Measurements from ENCODE around the gene STK11IP.

Gene STK11IP

DNA sequence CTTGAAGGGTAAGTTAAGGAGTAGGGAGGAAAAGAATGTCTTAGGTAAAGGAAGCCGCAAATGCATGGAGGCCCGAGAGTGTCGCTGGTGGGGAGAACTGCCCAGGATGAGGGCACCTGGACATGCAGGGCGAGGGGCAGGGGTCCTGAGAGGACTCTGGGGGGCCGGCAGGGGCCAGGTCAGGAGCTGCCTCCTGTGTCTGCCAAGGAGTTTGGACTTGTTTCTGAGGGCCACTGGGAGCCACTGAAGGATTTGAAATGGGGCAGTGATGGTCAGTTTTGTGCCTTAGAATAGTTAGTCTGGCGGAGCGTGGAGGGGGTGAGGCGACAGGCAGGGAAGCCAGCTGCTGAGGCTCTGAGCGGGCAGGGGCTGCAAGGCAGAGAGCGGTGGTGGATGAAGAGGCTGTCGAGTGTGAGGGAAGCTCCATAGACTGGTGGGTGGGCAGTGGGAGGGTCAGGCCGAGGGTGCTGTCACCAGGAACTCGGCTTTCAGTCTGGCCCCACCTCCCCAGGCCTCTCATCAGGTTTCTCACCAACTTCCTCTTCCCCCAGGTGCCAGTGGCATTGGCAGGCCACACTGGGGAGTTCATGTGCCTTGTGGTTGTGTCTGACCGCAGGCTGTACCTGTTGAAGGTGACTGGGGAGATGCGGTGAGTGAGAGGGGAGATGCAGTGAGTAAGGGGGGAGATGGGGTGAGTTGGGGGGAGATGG lies 15.1 kb downstream of the STK11IP start:
- no peak for TF ChIP-seq SIN3A (IDR thresholded peaks at IDR 0.05; ENCODE audit: borderline replicate concordance, insufficient read depth, low read length)
- TF ChIP-seq FOXP2 (optimal IDR thresholded peaks at IDR 0.05; ENCODE audit: borderline replicate concordance, extremely low read depth, extremely low read length, insufficient read depth), result no peak
- TF ChIP-seq TAF1 (IDR thresholded peaks at IDR 0.05; ENCODE audit: borderline replicate concordance, insufficient read depth, low read length), result no peak
- TF ChIP-seq POLR2AphosphoS5 (IDR thresholded peaks at IDR 0.05; ENCODE audit: low read depth, low read length), result no peak
- TF ChIP-seq, protein P1, sequence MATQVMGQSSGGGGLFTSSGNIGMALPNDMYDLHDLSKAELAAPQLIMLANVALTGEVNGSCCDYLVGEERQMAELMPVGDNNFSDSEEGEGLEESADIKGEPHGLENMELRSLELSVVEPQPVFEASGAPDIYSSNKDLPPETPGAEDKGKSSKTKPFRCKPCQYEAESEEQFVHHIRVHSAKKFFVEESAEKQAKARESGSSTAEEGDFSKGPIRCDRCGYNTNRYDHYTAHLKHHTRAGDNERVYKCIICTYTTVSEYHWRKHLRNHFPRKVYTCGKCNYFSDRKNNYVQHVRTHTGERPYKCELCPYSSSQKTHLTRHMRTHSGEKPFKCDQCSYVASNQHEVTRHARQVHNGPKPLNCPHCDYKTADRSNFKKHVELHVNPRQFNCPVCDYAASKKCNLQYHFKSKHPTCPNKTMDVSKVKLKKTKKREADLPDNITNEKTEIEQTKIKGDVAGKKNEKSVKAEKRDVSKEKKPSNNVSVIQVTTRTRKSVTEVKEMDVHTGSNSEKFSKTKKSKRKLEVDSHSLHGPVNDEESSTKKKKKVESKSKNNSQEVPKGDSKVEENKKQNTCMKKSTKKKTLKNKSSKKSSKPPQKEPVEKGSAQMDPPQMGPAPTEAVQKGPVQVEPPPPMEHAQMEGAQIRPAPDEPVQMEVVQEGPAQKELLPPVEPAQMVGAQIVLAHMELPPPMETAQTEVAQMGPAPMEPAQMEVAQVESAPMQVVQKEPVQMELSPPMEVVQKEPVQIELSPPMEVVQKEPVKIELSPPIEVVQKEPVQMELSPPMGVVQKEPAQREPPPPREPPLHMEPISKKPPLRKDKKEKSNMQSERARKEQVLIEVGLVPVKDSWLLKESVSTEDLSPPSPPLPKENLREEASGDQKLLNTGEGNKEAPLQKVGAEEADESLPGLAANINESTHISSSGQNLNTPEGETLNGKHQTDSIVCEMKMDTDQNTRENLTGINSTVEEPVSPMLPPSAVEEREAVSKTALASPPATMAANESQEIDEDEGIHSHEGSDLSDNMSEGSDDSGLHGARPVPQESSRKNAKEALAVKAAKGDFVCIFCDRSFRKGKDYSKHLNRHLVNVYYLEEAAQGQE (IDR thresholded peaks at IDR 0.05; ENCODE audit: insufficient read depth in 1 of 2, low read depth in 2 of 2, low read length in 2 of 2), result no peak

DNA sequence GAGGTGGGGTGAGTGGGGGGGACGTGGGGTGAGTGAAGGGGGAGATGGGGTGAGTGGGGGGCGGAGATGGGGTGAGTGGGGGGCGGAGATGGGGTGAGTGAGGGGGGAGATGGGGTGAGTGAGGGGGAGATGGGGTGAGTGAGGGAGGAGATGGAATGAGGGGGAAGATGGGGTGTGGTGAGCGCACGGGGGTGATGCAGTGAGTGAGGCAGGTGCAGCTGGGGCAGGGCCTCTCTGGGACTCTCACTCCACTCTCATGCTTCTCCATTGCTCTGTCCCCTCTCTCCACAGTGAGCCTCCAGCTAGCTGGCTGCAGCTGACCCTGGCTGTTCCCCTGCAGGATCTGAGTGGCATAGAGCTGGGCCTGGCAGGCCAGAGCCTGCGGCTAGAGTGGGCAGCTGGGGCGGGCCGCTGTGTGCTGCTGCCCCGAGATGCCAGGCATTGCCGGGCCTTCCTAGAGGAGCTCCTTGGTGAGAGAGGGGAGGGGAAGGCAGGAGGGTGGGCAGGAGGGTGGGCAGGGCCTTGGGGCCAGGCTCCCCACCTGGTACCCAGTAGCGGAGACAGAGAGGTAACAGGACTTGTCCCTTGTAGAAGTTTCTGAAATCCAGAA lies 15.9 kb downstream of the STK11IP start:
- TF ChIP-seq, protein P1 (IDR thresholded peaks at IDR 0.05; ENCODE audit: insufficient read depth in 1 of 2, low read depth in 2 of 2, low read length in 2 of 2), result no peak
- TF ChIP-seq TAF1 (IDR thresholded peaks at IDR 0.05; ENCODE audit: borderline replicate concordance, insufficient read depth, low read length), result no peak
- no peak for TF ChIP-seq POLR2AphosphoS5 (IDR thresholded peaks at IDR 0.05; ENCODE audit: low read depth, low read length)
- TF ChIP-seq SIN3A (IDR thresholded peaks at IDR 0.05; ENCODE audit: borderline replicate concordance, insufficient read depth, low read length), result no peak
- TF ChIP-seq FOXP2 (optimal IDR thresholded peaks at IDR 0.05; ENCODE audit: borderline replicate concordance, extremely low read depth, extremely low read length, insufficient read depth), result no peak

DNA sequence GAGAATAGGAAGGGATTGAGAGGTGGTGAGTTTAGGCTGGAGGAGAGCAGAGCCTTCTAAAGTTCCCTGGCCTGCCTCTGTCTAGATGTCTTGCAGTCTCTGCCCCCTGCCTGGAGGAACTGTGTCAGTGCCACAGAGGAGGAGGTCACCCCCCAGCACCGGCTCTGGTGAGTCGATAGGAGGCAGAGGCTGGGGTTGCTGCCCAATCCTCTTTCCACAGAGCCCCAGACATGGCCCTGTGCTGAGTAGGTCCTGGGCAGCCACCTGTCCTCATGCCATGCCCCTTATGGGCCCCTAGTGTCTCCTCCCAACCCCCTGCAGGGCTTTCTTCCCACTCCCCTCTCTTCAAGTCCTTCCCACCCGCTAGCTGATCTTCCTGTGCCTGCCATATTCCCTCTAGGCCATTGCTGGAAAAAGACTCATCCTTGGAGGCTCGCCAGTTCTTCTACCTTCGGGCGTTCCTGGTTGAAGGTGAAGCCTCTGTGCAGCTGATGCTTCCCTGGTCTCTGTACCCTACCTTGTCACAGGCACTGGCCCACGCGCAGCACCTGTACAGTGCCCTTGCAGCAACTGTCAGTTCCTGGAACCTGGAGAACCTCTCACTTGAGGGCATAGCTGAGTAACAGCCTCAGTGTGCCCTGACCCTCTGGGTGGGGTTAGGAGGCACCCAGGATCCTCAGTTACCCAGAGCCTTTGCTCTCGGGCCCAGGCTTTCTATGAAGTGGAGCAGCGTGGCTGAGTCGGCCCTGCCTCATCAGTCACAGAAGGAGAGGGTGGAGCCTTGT lies 16.6 kb downstream of the STK11IP start:
- TF ChIP-seq TAF1 (IDR thresholded peaks at IDR 0.05; ENCODE audit: borderline replicate concordance, insufficient read depth, low read length) (no peak), SIN3A (IDR thresholded peaks at IDR 0.05; ENCODE audit: borderline replicate concordance, insufficient read depth, low read length) (no peak), FOXP2 (optimal IDR thresholded peaks at IDR 0.05; ENCODE audit: borderline replicate concordance, extremely low read depth, extremely low read length, insufficient read depth) (no peak), POLR2AphosphoS5 (IDR thresholded peaks at IDR 0.05; ENCODE audit: low read depth, low read length) (no peak)
- TF ChIP-seq, protein P1 (IDR thresholded peaks at IDR 0.05; ENCODE audit: insufficient read depth in 1 of 2, low read depth in 2 of 2, low read length in 2 of 2), result no peak

DNA sequence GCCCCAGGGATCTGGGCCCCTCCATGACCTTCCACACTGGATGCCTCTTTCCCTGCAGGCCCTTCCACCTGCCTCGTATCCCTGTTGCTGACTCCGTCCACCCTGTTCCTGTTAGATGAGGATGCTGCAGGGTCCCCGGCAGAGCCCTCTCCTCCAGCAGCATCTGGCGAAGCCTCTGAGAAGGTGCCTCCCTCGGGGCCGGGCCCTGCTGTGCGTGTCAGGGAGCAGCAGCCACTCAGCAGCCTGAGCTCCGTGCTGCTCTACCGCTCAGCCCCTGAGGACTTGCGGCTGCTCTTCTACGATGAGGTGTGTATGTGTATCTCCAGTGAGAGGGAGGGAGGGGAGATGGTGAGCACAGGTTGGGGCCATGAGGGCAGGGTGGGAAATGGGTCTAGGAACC lies 17.4 kb downstream of the STK11IP start:
- no peak for TF ChIP-seq SIN3A (IDR thresholded peaks at IDR 0.05; ENCODE audit: borderline replicate concordance, insufficient read depth, low read length)
- no peak for TF ChIP-seq FOXP2 (optimal IDR thresholded peaks at IDR 0.05; ENCODE audit: borderline replicate concordance, extremely low read depth, extremely low read length, insufficient read depth)
- TF ChIP-seq, protein P1 (IDR thresholded peaks at IDR 0.05; ENCODE audit: insufficient read depth in 1 of 2, low read depth in 2 of 2, low read length in 2 of 2), result no peak
- TF ChIP-seq TAF1 (IDR thresholded peaks at IDR 0.05; ENCODE audit: borderline replicate concordance, insufficient read depth, low read length), result no peak
- no peak for TF ChIP-seq POLR2AphosphoS5 (IDR thresholded peaks at IDR 0.05; ENCODE audit: low read depth, low read length)

All from PFSK-1 (cell line).